HS-5 (cell line): Measurements from ENCODE around the gene COX18.

ENCODE experiments used
- DNase-seq: peaks from one replicate; pipeline ENCODE4 v3.0.0-alpha.2; 2012; ENCODE audit warnings: low read depth

COX18 gene

DNA sequence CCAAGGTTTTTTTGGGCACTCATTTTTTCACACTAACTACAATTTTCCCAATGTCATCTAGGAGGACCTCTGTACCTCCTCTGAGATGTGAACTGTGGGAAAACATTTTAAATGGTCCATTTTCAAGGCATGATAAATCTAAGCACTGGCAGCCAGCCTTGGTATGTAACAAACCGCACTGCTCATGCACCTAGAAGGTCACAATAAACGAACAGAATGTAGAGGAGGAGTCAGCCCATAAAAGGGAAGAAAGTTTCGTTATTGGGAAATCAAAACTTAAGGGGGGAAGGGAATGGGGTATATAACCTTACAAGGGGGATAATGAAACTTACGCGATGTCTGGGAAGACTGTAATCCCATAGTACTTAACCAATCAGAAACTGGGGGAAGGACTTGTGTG lies 16.4 kb downstream of the COX18 start:
- no peak for DNase-seq

GRCh38 chr4:73051625-73052024 lies 17.9 kb downstream of the COX18 start:
- no peak for DNase-seq

DNA sequence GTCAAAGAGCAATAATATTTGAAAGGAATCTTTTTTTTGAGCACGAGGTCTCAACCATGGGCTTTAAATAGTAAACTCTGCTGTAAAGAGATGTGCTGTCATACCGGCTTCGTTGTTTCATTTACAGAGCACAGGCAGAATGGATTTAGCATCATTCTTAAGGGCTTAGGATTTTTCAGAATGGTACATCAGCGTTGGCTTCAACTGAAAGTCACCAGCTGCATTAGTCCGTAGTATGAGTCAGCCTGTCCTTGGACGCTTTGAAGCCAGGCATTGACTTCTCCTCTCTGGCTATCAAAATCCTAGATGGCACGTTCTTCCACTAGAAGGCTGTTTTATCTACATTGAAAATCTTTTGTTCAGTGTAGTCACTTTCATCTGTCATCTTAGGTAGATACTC lies 23.6 kb downstream of the COX18 start:
- DNase-seq, result no peak

- no peak for DNase-seq
Observed at GRCh38 chr4:73037057-73037456, 32.5 kb downstream of the COX18 start.

DNA sequence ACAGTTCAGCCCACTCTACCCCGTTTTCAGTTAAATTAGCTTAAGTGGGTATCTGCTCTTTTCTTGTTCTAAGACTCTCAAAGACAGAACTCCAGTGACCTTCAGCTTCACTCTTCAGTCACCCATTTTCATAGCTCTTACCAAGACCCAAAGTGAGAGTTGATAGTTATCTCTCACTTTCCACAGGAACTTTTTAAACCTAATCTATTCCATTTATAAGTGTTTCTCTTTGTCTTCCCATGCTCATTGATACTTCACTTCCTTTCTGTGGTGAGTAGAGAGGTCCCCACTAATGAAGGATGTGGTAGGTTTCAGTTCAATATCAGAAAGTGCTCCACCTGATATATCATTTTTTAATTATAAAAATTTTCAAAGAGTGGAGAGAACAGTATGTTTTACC lies 33.4 kb downstream of the COX18 start:
- no peak for DNase-seq

- no peak for DNase-seq
Observed at GRCh38 chr4:73034896-73035295, 34.6 kb downstream of the COX18 start.

DNA sequence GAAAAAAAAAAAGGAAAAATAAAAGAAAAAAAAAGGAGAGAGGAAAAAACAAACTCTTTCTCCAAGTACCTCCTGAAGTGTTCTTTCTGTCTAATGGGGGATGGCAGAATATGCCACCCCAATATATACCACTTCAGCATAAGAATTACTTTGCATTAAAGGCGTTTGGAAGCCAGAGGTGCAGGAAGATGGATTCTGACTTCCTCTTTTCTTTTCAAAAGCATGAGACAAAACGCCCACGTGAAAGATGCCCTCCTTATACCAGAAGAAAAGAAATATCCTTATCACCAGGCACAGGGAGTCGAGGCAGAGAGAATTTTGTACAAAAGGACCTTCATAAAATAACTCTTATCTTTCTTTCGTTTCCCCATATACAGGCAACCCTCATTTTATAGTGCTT lies 40.9 kb downstream of the COX18 start:
- DNase-seq, result no peak

GRCh38 chr4:73021634-73022033 lies 47.9 kb downstream of the COX18 start:
- DNase-seq, result no peak

- no peak for DNase-seq
Observed at GRCh38 chr4:73019462-73020047, 50.0 kb downstream of the COX18 start.

GRCh38 chr4:73018595-73018994 lies 50.9 kb downstream of the COX18 start:
- no peak for DNase-seq

DNA sequence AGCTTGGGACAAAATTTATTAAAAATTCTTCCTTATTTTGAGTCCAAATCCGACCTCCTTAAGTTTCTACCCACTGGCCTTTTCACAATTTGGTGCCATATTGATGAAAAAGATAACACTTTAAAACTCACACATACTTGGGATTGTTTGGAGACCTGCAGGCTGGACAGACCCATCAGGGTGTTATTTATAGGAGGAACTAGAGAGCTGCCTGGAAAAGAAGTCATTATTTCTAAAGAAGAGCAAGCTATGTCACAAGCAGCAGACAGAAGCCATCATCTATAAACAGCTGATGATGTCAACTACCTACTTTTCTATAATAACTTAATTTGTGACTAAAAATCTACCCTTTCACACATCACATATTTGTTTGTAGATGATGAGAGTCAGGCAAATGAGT lies 56.2 kb downstream of the COX18 start:
- DNase-seq, result no peak

DNA sequence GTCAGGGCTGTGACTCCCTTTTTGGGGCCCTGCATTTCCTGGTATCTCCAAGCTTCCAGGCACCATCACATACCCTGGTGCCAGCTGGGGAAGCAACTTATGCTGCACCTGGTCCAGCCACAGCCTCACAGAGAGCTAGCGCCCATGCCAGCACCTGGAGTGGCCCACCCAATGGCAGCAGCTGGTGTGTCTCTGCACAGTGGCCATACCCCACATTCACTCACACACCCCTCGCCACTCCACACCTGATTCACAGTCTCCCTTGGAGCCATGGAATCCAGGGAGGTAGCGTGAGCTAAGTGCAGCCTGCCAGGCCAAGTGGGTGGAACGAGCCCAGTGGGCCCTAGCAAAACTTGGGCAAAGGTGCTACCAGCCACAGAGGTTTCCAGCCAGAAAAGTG lies 56.8 kb downstream of the COX18 start:
- no peak for DNase-seq

DNA sequence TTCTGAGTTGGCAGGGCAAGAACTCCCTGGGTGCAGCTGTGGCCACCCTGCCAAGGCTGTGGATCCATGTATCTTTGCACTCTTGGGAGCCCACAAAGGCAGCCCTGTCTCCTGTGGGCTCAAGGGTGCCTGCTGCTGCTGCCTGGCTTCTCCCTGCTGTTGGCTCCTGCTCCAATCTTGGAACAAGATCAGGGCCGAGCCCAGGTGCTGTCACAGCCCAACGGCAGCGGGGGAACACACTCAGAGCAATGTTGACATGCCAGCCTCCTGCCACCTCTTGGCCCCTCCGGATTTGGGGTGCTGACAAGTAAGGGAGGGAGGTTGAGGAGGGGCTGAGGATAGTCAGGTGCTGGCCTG lies 57.9 kb downstream of the COX18 start:
- no peak for DNase-seq

DNA sequence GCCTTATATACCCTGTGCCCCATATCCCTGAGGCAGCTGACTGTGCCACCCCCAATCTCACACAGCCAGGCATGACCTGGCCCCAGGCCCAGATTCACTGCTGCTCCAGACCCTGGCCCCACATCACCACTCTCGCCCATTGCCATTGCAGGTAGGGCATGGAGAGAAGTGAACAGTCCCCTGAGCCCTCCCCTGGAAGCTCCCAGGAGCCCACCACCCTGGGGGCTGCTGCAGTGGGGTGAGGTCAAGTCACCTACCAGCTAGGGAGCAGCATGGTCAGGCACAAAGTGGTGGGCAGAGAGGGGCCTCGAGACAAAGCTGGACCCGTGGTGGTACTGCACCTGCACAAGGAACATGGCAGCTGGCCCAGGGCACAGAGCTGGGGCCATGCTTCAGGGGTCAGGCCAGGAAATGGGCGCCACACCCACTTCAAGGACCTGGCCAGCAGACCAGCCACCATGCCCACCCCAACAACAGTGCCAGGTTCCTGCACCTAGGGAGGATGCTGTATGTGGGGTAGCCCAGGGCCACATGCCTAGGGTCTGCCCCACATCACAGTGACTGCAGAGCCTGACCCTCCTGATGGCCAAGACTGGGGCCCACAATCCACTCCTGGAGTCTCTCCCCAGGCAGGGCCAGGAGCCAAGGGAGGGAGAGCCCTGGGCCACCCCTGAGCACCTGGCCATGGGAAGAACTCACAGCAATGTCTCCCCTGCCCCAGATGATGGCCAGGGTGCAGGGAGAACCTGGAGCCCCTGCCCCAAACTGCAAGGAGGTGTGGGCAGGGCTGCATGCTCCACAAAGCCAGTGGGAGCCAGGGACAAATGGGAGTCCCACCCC lies 58.5 kb downstream of the COX18 start:
- no peak for DNase-seq

DNA sequence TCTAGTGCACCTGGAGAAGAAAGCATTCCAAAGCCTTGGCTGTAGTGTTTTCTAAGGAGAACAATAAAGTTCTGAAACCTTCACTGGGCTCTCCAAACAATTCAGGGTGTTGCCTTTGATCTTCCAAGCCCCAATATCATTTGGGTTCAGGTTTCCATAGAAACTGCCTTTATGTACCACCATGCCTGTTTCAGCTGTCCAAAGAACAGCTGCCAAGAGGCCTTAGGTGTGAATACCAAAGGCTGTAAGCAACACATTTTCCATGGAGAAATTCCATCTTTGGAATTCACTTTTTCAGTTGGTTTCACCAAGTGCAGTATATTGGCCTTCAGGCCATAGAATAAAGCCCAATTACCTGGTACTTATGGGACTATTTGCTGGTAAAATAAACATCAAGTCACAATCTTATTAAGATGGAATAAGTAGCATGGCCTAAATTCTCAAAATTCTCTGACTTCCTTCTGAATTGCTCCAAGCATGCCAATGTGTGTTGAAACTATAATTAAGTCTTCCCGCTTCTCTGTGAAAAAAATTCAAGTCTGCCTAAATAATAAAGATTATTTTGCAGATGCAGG lies 61.9 kb downstream of the COX18 start:
- DNase-seq, result no peak

GRCh38 chr4:73006286-73006990 lies 63.1 kb downstream of the COX18 start:
- DNase-seq, result no peak

DNA sequence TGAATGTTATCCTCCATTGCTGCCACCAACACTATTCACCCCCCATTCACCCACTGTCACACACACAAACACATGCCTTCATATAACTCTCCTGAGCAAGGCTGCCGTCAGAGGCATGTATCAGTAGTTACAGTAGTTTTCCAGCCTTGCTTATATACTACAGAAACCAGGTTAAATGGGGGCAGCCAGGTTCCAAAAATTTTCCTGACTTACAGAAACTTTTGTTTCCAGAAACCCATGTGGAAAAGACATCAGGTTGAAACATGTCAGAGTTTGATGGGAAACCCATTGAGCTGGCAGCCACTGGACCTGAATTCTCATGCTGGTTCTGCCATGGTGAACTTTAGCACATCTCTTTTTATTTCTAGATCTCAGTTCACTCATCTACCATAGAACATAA lies 64.0 kb downstream of the COX18 start:
- no peak for DNase-seq
